ENCODE data around the gene GNE. TPM values are rescaled to one million over a fixed set of nuclear protein-coding genes. Genes with fewer than 3 reads are reported as not detected.
"Not testable (repeated sequence)": the region's sequence is repeated elsewhere in the genome, so short reads cannot be mapped to it uniquely, and the experiment has no call there.

GNE gene, protein sequence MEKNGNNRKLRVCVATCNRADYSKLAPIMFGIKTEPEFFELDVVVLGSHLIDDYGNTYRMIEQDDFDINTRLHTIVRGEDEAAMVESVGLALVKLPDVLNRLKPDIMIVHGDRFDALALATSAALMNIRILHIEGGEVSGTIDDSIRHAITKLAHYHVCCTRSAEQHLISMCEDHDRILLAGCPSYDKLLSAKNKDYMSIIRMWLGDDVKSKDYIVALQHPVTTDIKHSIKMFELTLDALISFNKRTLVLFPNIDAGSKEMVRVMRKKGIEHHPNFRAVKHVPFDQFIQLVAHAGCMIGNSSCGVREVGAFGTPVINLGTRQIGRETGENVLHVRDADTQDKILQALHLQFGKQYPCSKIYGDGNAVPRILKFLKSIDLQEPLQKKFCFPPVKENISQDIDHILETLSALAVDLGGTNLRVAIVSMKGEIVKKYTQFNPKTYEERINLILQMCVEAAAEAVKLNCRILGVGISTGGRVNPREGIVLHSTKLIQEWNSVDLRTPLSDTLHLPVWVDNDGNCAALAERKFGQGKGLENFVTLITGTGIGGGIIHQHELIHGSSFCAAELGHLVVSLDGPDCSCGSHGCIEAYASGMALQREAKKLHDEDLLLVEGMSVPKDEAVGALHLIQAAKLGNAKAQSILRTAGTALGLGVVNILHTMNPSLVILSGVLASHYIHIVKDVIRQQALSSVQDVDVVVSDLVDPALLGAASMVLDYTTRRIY
- 13.5 TPM for polyA plus RNA-seq (2013, experiment 1 of 2)
- 13.8 TPM for polyA plus RNA-seq (2013, experiment 2 of 2)

GRCh38 chr9:36258208-36258995 is at the start of gene GNE:
TSS of gene GNE (minus strand) at chr9:36258448. CDS start at chr9:36249355, 9,093 bp downstream.
- Histone ChIP-seq H2BK12ac (ENCODE audit: low read length) (no peak within 1 kb of the TSS), H3K4ac (ENCODE audit: low read length) (no peak within 1 kb of the TSS), H3K79me1 (ENCODE audit: low read depth, low read length) (peaks cover 5% of the 10 kb centered on the region), H3K4me1 (ENCODE audit: control insufficient read depth in 2 of 2, insufficient read depth in 1 of 2, low read depth in 1 of 2, low read length in 2 of 2) (peaks cover 0 to 4% of the 10 kb centered on the region in 2 donors), H3K18ac (ENCODE audit: low read length) (peak within 1 kb of the TSS; percentile 99), H2AFZ (ENCODE audit: low read length) (peak within 1 kb of the TSS; percentile 85), H2AK5ac (ENCODE audit: low read depth, low read length) (peak within 1 kb of the TSS; percentile 92), H4K91ac (ENCODE audit: low read depth, low read length, poor library complexity) (no peak within 1 kb of the TSS), H4K8ac (ENCODE audit: low read depth, low read length) (no peak within 1 kb of the TSS), H3K23ac (ENCODE audit: low read depth, low read length, poor library complexity) (peak within 1 kb of the TSS; percentile 50), H2BK5ac (ENCODE audit: low read length) (peak within 1 kb of the TSS; percentile 61), H3K14ac (ENCODE audit: low read length) (peak within 1 kb of the TSS; percentile 82), H2BK120ac (ENCODE audit: low read depth, low read length) (no peak within 1 kb of the TSS), H3K9ac (ENCODE audit: low read depth, low read length, poor library complexity) (peak within 1 kb of the TSS; percentile 94), H3K36me3 (replicated peaks in 1 of 2; ENCODE audit: control insufficient read depth in 2 of 2, insufficient read depth in 2 of 2, low read length in 2 of 2) (peaks cover 0 to 23% of the 10 kb centered on the region in 2 donors), H3K9me3 (replicated peaks in 1 of 2; ENCODE audit: control insufficient read depth in 2 of 2, insufficient read depth in 1 of 2, low read depth in 1 of 2, low read length in 2 of 2) (peaks cover 2 to 5% of the 10 kb centered on the region in 2 donors), H3K27me3 (ENCODE audit: control insufficient read depth in 3 of 3, insufficient read depth in 3 of 3, low read depth in 1 of 3, low read length in 3 of 3) (no peaks in the 10 kb centered on the region), H3K4me3 (ENCODE audit: low read length in 2 of 2) (peak within 1 kb of the TSS; percentile 57 to 92), H3K27ac (replicated peaks; ENCODE audit: low read length) (peak within 1 kb of the TSS; percentile 85), H3K4me2 (ENCODE audit: insufficient read depth, low read length, poor library complexity, severe bottlenecking) (peak within 1 kb of the TSS; percentile 67), H2BK15ac (ENCODE audit: low read length) (peak within 1 kb of the TSS; percentile 89)
- WGBS, 2 donors (ENCODE audit: extremely low coverage in 2 of 2, insufficient read length in 2 of 2, insufficient replicate concordance in 1 of 2) = no CpG with 5 or more reads among the region's 73 CpGs
- DNase-seq (ENCODE audit: low spot score) = peak; percentile 93

DNA sequence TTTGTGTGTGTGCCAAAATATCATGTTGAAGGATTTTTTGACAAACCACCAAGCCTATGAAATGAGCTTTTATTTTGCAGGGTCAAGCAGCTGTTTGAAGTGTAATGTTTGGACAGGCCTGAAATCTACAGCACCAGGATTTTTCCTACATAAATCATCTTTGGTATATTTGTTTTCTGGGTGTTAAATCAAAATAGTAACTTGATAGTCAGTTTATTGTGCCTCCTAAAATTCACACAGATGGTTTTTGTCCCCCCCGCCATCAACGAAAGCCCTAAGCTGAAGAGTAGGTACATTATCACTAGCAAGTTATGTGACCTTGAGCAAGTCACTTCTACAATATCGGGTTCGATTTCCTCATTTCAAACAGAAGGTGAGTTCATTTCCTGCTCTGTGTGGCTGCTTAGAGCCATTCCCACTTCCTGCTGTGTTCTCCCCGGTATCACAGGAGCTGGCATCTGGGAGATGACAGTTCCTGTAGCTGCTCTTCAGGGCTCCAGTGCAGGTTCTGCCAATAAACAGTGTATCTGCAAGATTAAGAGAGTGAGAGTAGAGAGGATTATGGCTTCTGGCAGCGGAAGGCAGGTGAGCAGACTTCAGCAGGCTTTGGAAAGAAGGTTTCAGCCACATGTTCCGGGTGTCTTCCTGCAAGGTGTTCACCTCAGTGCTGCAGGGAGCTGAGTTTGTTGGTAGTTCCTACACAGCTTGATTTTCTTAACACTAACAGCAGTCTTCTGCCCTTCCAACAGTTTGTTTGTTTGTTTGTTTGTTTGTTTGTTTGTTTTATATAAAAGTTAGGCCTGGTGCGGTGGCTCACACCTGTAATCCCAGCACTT is 48.4 kb upstream of the GNE start:
- Histone ChIP-seq H3K18ac (ENCODE audit: low read length) (no peak overlapping the region), H3K9me3 (replicated peaks in 1 of 2; ENCODE audit: control insufficient read depth in 2 of 2, insufficient read depth in 1 of 2, low read depth in 1 of 2, low read length in 2 of 2) (no peaks in the 10 kb centered on the region), H2AFZ (ENCODE audit: low read length) (no peak overlapping the region), H4K91ac (ENCODE audit: low read depth, low read length, poor library complexity) (no peak overlapping the region), H3K27ac (replicated peaks; ENCODE audit: low read length) (no peak overlapping the region), H2AK5ac (ENCODE audit: low read depth, low read length) (no peak overlapping the region), H3K27me3 (ENCODE audit: control insufficient read depth in 3 of 3, insufficient read depth in 3 of 3, low read depth in 1 of 3, low read length in 3 of 3) (no peaks in the 10 kb centered on the region), H3K14ac (ENCODE audit: low read length) (no peak overlapping the region), H3K79me1 (ENCODE audit: low read depth, low read length) (no peaks in the 10 kb centered on the region), H2BK15ac (ENCODE audit: low read length) (no peak overlapping the region), H4K8ac (ENCODE audit: low read depth, low read length) (no peak overlapping the region), H3K36me3 (replicated peaks in 1 of 2; ENCODE audit: control insufficient read depth in 2 of 2, insufficient read depth in 2 of 2, low read length in 2 of 2) (no peaks in the 10 kb centered on the region), H3K23ac (ENCODE audit: low read depth, low read length, poor library complexity) (no peak overlapping the region), H3K4me1 (ENCODE audit: control insufficient read depth in 2 of 2, insufficient read depth in 1 of 2, low read depth in 1 of 2, low read length in 2 of 2) (no peaks in the 10 kb centered on the region), H3K4me3 (ENCODE audit: low read length in 2 of 2) (no peak overlapping the region), H3K9ac (ENCODE audit: low read depth, low read length, poor library complexity) (no peak overlapping the region), H2BK12ac (ENCODE audit: low read length) (no peak overlapping the region), H3K4me2 (ENCODE audit: insufficient read depth, low read length, poor library complexity, severe bottlenecking) (no peak overlapping the region), H2BK120ac (ENCODE audit: low read depth, low read length) (no peak overlapping the region), H2BK5ac (ENCODE audit: low read length) (no peak overlapping the region), H3K4ac (ENCODE audit: low read length) (no peak overlapping the region)
- WGBS, 2 donors (ENCODE audit: extremely low coverage in 2 of 2, insufficient read length in 2 of 2, insufficient replicate concordance in 1 of 2) = no CpG with 5 or more reads among the region's 8 CpGs
- no peak for DNase-seq (ENCODE audit: low spot score)

DNA sequence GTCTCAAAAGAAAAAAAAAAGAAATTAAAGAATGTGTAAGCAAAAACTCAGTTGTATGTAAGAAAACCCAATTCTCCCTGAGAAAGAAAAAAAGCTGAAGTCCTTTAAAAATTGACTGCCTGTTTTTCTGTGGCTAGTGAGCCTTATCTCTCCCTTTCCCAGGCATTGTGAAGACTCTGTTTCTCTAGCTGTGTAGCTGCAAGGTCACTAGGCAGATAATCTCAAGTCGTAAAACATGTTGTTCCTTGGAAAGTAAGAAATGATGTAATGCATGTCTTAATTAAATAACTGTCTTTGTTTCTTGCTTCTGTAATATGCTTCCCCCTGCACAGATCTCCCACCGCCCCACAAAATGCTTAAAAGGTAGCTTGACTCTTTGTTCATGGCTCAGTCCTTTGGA is 46.1 kb upstream of the GNE start:
- H2BK15ac ChIP-seq (ENCODE audit: low read length); H2BK120ac ChIP-seq (ENCODE audit: low read depth, low read length); H2AFZ ChIP-seq (ENCODE audit: low read length); H3K79me1 ChIP-seq (ENCODE audit: low read depth, low read length); H3K4me3 ChIP-seq (ENCODE audit: low read length in 2 of 2); H3K27ac ChIP-seq (replicated peaks; ENCODE audit: low read length); H3K4ac ChIP-seq (ENCODE audit: low read length); H3K14ac ChIP-seq (ENCODE audit: low read length); H3K4me2 ChIP-seq (ENCODE audit: insufficient read depth, low read length, poor library complexity, severe bottlenecking); H3K9me3 ChIP-seq (replicated peaks in 1 of 2; ENCODE audit: control insufficient read depth in 2 of 2, insufficient read depth in 1 of 2, low read depth in 1 of 2, low read length in 2 of 2); H4K8ac ChIP-seq (ENCODE audit: low read depth, low read length); H3K36me3 ChIP-seq (replicated peaks in 1 of 2; ENCODE audit: control insufficient read depth in 2 of 2, insufficient read depth in 2 of 2, low read length in 2 of 2); DNase-seq (ENCODE audit: low spot score); H2AK5ac ChIP-seq (ENCODE audit: low read depth, low read length); H3K27me3 ChIP-seq (ENCODE audit: control insufficient read depth in 3 of 3, insufficient read depth in 3 of 3, low read depth in 1 of 3, low read length in 3 of 3); H3K18ac ChIP-seq (ENCODE audit: low read length); H3K4me1 ChIP-seq (ENCODE audit: control insufficient read depth in 2 of 2, insufficient read depth in 1 of 2, low read depth in 1 of 2, low read length in 2 of 2); H2BK5ac ChIP-seq (ENCODE audit: low read length); H2BK12ac ChIP-seq (ENCODE audit: low read length); H3K9ac ChIP-seq (ENCODE audit: low read depth, low read length, poor library complexity); H4K91ac ChIP-seq (ENCODE audit: low read depth, low read length, poor library complexity); H3K23ac ChIP-seq (ENCODE audit: low read depth, low read length, poor library complexity): not testable (repeated sequence)
- WGBS, 2 donors (ENCODE audit: extremely low coverage in 2 of 2, insufficient read length in 2 of 2, insufficient replicate concordance in 1 of 2) = no CpG with 5 or more reads among the region's 2 CpGs

Measured in neuronal stem cell (in vitro differentiated cells).